ENCODE measurements around the gene MSMP. TPM values are rescaled to one million over a fixed set of nuclear protein-coding genes. Genes with fewer than 3 reads are reported as not detected.
A peak's percentile ranks its signal among the peaks of the same experiment; 100 is the strongest.

Gene MSMP
- total and polyA plus RNA-seq, 2 donors (not counting 1 experiment from before 2014, with no cell fraction given), result 2.3 to 3.9 TPM

DNA sequence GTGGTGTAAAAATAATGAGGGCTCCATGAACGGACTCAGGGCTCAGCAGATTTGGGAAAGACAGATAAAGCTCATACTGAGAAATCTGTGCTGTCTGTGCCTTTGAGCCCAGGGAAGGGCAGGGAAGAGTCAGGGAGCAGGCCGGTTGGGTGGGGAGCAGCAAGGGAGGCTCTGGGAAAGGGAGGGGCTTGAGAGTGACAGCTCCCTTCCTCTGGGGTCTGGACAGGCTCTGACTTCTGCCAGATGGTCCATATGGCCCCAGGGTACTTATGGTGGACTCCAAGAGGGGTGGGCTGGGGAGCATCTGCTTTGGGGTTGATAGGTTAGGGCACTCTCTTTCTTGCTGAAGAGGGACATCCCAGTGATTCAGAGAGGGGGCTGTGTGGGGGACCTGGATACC, 39.4 kb upstream of the MSMP start:
- Histone ChIP-seq H3K4me1 (ENCODE audit: control insufficient read depth in 2 of 2, insufficient read depth in 2 of 2, low read length in 2 of 2) (peaks cover 5% of the 10 kb centered on the region in 2 donors), H3K27ac (ENCODE audit: low read length in 2 of 2) (no peak overlapping the region), H3K27me3 (replicated peaks in 1 of 4; ENCODE audit: control extremely low read depth in 1 of 4, control insufficient read depth in 3 of 4, insufficient read depth in 4 of 4, low read length in 3 of 4) (peaks cover 0 to 6% (median 3%) of the 10 kb centered on the region in 4 experiments), H3K4me2 (replicated peaks; ENCODE audit: low read depth, low read length, poor library complexity, severe bottlenecking) (no peak overlapping the region), H3K4me3 (ENCODE audit: control extremely low read depth in 1 of 5, extremely low read depth in 1 of 5, insufficient read depth in 1 of 5, low read depth in 2 of 5, low read length in 4 of 5) (no peak overlapping the region), H3K9me3 (ENCODE audit: control extremely low read depth in 1 of 3, control insufficient read depth in 2 of 3, insufficient read depth in 1 of 3, low read length in 2 of 3) (no peaks in the 10 kb centered on the region), H3K79me2 (ENCODE audit: control insufficient read depth, insufficient read depth, low read length) (peaks cover 5% of the 10 kb centered on the region), H4K20me1 (ENCODE audit: control insufficient read depth, insufficient read depth, low read length, poor library complexity, severe bottlenecking) (peaks cover 9% of the 10 kb centered on the region), H2AFZ (ENCODE audit: insufficient read depth, low read depth, low read length, poor library complexity, severe bottlenecking) (no peak overlapping the region), H3K36me3 (replicated peaks in 1 of 2; ENCODE audit: control extremely low read depth in 1 of 2, control insufficient read depth in 1 of 2, extremely low read depth in 1 of 2, insufficient read depth in 2 of 2, low read length in 1 of 2) (no peaks in the 10 kb centered on the region), H3K9ac (ENCODE audit: low read length) (no peak overlapping the region)
- intact Hi-C loops (cut with micrococcal nuclease), result no loop called here
- ATAC-seq (ENCODE audit: low read depth) (no peak), DNase-seq (no peak)
- H3K4me3 Mint-ChIP-seq, result no peak overlapping the region
- CTCF ChIA-PET, result interaction anchor here (0.6 to 2.6 kb wide), 4 partner anchors 32 to 152 kb away, joined by 3 to 24 read pairs (median 12); no protein-coding TSS in a partner anchor
- H3K27ac Mint-ChIP-seq, result no peak overlapping the region
- TF ChIP-seq EZH2 (IDR thresholded peaks at IDR 0.05; ENCODE audit: borderline replicate concordance, insufficient read depth, low read depth, low read length, poor library complexity, severe bottlenecking), result no peak
- TF ChIP-seq, protein P1, sequence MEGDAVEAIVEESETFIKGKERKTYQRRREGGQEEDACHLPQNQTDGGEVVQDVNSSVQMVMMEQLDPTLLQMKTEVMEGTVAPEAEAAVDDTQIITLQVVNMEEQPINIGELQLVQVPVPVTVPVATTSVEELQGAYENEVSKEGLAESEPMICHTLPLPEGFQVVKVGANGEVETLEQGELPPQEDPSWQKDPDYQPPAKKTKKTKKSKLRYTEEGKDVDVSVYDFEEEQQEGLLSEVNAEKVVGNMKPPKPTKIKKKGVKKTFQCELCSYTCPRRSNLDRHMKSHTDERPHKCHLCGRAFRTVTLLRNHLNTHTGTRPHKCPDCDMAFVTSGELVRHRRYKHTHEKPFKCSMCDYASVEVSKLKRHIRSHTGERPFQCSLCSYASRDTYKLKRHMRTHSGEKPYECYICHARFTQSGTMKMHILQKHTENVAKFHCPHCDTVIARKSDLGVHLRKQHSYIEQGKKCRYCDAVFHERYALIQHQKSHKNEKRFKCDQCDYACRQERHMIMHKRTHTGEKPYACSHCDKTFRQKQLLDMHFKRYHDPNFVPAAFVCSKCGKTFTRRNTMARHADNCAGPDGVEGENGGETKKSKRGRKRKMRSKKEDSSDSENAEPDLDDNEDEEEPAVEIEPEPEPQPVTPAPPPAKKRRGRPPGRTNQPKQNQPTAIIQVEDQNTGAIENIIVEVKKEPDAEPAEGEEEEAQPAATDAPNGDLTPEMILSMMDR (IDR thresholded peaks at IDR 0.05), result no peak
- no peaks in the 10 kb centered on the region for H3K9me3 Mint-ChIP-seq (ENCODE audit: insufficient read depth)
- H3K4me1 Mint-ChIP-seq, result peaks cover 9% of the 10 kb centered on the region
- H3K27me3 Mint-ChIP-seq, result peaks cover 4% of the 10 kb centered on the region
- 100% methylated on average over 2 of the region's 2 CpGs for WGBS (ENCODE audit: insufficient coverage)
- POLR2A ChIA-PET, result no interaction called here

DNA sequence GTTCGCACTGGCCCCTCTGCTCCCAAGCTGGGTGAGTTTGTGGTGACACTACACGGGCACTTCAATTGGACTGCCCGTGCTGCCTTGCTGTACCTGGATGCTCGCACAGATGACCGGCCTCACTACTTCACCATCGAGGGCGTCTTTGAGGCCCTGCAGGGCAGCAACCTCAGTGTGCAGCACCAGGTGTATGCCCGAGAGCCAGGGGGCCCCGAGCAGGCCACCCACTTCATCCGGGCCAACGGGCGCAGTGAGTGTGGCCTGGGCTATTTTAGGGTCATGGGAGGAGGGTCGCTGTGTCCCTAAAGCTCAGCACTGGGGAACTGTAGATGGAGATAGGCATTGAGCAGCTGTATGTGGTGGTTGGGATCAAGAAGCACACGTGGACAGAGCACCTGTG, 38.8 kb upstream of the MSMP start:
- no peak overlapping the region for H3K27ac Mint-ChIP-seq
- H3K36me3 ChIP-seq (replicated peaks in 1 of 2; ENCODE audit: control extremely low read depth in 1 of 2, control insufficient read depth in 1 of 2, extremely low read depth in 1 of 2, insufficient read depth in 2 of 2, low read length in 1 of 2), result no peaks in the 10 kb centered on the region
- POLR2A ChIA-PET, result no interaction called here

More for the DNA sequence above, 38.8 kb upstream of the MSMP start:
- ATAC-seq (ENCODE audit: low read depth) (no peak), DNase-seq (no peak)
- WGBS (ENCODE audit: insufficient coverage), result 97% methylated on average over 14 of the region's 14 CpGs
- Histone ChIP-seq H3K27me3 (replicated peaks in 1 of 4; ENCODE audit: control extremely low read depth in 1 of 4, control insufficient read depth in 3 of 4, insufficient read depth in 4 of 4, low read length in 3 of 4) (peaks cover 0 to 6% (median 3%) of the 10 kb centered on the region in 4 experiments), H3K4me2 (replicated peaks; ENCODE audit: low read depth, low read length, poor library complexity, severe bottlenecking) (no peak overlapping the region), H3K9me3 (ENCODE audit: control extremely low read depth in 1 of 3, control insufficient read depth in 2 of 3, insufficient read depth in 1 of 3, low read length in 2 of 3) (no peaks in the 10 kb centered on the region), H3K4me1 (ENCODE audit: control insufficient read depth in 2 of 2, insufficient read depth in 2 of 2, low read length in 2 of 2) (peaks cover 5% of the 10 kb centered on the region in 2 donors), H4K20me1 (ENCODE audit: control insufficient read depth, insufficient read depth, low read length, poor library complexity, severe bottlenecking) (peaks cover 9% of the 10 kb centered on the region), H2AFZ (ENCODE audit: insufficient read depth, low read depth, low read length, poor library complexity, severe bottlenecking) (no peak overlapping the region), H3K9ac (ENCODE audit: low read length) (no peak overlapping the region), H3K27ac (ENCODE audit: low read length in 2 of 2) (no peak overlapping the region), H3K4me3 (ENCODE audit: control extremely low read depth in 1 of 5, extremely low read depth in 1 of 5, insufficient read depth in 1 of 5, low read depth in 2 of 5, low read length in 4 of 5) (no peak overlapping the region), H3K79me2 (ENCODE audit: control insufficient read depth, insufficient read depth, low read length) (peaks cover 5% of the 10 kb centered on the region)
- Mint-ChIP-seq H3K27me3 (peaks cover 4% of the 10 kb centered on the region), H3K9me3 (ENCODE audit: insufficient read depth) (no peaks in the 10 kb centered on the region), H3K4me1 (peaks cover 9% of the 10 kb centered on the region), H3K4me3 (peak overlapping the region; percentile 29)
- TF ChIP-seq, protein P1 (IDR thresholded peaks at IDR 0.05), result no peak
- no peak for TF ChIP-seq EZH2 (IDR thresholded peaks at IDR 0.05; ENCODE audit: borderline replicate concordance, insufficient read depth, low read depth, low read length, poor library complexity, severe bottlenecking)
- CTCF ChIA-PET, result interaction anchor here (0.6 to 2.6 kb wide), 6 partner anchors 17 to 152 kb away, joined by 3 to 24 read pairs (median 6); partner anchors contain the start of gene SPAG8
- intact Hi-C loops (cut with micrococcal nuclease), result no loop called here
